Measurements from ENCODE around the gene SECTM1.

SECTM1 gene

DNA sequence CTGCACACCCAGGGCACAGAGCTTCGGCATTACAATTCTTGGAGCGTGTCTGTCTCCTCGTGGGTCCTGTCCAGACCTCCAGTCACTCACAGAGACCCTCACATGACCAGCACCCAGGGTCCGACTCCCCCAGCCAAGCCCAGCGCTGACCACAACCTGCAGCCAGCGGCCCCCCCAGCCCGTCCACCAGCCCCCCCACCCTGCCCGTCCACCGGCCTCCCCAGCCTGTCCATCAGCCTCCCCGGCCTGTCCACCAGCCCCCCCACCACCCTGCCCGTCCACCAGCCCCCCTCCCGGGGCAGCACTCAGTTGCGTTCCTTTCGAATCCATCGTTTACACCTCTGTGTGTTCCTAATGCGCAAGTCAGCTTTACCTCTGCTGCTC is 5.8 kb downstream of the SECTM1 start:
- POLR2A ChIA-PET: no interaction called here
- TF ChIP-seq, protein P1, sequence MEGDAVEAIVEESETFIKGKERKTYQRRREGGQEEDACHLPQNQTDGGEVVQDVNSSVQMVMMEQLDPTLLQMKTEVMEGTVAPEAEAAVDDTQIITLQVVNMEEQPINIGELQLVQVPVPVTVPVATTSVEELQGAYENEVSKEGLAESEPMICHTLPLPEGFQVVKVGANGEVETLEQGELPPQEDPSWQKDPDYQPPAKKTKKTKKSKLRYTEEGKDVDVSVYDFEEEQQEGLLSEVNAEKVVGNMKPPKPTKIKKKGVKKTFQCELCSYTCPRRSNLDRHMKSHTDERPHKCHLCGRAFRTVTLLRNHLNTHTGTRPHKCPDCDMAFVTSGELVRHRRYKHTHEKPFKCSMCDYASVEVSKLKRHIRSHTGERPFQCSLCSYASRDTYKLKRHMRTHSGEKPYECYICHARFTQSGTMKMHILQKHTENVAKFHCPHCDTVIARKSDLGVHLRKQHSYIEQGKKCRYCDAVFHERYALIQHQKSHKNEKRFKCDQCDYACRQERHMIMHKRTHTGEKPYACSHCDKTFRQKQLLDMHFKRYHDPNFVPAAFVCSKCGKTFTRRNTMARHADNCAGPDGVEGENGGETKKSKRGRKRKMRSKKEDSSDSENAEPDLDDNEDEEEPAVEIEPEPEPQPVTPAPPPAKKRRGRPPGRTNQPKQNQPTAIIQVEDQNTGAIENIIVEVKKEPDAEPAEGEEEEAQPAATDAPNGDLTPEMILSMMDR (IDR thresholded peaks at IDR 0.05; ENCODE audit: insufficient read depth, low read length, missing control alignments): no peak
- DNase-seq (ENCODE audit: low read depth, low spot score): no peak
- H3K4me3 ChIP-seq (ENCODE audit: low read depth, low read length): no peak overlapping the region
- CTCF ChIA-PET: interaction anchor here (1.0 kb wide), 1 partner anchor 28 kb away, joined by 3 read pairs; no protein-coding TSS in a partner anchor

DNA sequence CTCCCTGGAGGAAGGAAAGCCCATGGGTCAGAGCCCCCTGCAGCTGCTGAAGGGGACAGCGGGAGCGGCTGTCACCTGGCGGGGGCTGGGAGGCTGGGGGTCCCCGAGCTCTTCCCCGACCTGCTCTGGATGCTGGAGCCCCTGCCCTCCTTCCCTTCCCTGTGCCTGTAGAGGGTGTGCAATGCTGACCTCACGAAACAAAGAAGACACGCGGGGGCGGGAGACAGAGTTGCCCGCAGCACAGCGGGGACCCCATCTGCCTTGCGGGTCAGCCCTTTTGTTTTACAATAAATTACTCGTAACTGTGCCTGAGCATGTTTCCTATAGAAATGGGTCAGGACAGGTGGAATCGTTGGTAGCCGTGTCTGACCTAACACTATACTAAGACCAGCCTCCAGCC is 6.3 kb downstream of the SECTM1 start:
- POLR2A ChIA-PET: no interaction called here
- no peak for DNase-seq (ENCODE audit: low read depth, low spot score)
- TF ChIP-seq, protein P1 (IDR thresholded peaks at IDR 0.05; ENCODE audit: insufficient read depth, low read length, missing control alignments): no peak
- H3K4me3 ChIP-seq (ENCODE audit: low read depth, low read length): no peak overlapping the region
- CTCF ChIA-PET: no interaction called here

DNA sequence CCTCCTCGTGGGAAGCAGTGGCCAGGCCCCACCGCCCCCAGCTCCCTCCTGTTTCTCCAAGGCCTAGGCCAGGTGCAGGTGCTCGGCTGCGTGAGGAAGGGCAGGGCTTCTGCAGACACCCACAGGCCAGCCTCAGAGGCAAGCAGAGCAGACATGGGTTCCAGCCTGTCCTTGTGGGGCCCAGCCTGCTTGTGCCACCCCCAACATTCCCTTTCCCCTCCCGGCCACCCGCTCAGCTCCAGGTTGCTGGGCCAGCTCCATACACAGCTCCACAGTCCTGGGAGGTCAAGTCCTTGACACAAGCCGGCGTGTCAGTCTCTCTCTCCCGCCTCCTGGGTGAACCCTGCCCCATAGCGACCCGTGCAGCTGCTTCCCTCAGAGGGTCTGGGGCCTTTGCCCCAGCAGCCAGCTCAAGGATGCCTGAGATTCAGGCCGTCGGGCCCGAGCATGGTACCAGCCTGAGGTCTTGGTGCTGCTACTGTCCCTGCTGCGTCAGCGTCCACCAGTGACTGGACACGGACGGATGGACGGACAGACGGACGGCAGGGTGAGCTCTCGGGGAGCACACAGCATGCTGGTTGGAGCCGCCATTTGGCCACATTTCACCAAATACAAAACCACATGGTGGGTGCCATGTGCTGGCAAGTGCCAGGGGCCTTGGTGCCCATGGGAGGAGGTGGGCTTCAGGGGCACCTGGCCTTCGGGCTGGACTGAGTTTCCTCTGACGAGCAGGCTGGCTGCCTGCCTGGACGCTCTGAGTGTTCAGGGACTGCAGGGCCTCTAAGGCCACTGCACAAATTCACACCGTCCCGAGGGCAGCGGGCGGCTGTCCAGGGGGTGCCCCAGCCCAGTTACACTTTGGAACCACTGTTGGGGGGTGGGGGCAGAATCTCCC is 8.0 kb downstream of the SECTM1 start:
- DNase-seq (ENCODE audit: low read depth, low spot score): no peak
- H3K4me3 ChIP-seq (ENCODE audit: low read depth, low read length): no peak overlapping the region
- ChIA-PET POLR2A (no interaction called here), CTCF (interaction anchor here (1.1 to 1.3 kb wide), 2 partner anchors 24 to 288 kb away, joined by 3 to 4 read pairs; partner anchors contain the start of gene DCXR)
- TF ChIP-seq, protein P1 (IDR thresholded peaks at IDR 0.05; ENCODE audit: insufficient read depth, low read length, missing control alignments): no peak

DNA sequence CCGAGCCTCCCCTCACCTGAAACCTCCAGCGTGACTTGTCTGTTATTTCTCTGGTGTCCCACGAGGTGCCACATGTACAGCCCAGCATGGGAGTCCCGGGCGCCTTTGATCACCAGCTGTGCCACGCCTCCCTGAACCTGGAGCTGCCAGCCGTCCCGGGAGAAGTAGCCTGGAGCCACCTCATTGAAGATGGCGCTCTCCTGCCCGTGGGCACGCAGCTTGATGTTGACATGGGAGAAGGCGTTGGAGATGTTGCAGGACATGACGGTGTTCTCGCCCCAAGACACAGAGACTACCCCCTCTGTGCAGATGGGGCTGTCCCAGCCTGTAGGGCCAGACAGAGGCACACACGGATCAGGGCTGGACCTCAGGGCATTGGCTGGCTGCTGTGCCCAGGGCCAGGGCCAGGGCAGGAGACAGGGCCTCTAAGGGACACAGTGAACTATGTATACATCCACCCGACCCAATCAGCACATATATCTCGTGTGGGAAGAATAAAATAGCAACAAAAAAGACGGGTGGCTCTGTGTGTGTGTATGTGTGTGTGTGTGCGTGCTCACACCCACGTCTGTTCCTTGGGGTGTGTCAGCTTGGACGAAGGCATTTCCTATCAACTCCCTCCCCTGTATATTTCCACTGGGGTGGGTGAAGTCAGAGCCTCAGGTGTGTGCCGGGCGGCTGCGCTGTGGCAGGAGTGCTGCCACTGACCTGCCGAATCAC is 8.8 kb downstream of the SECTM1 start:
- TF ChIP-seq, protein P1 (IDR thresholded peaks at IDR 0.05; ENCODE audit: insufficient read depth, low read length, missing control alignments): no peak
- H3K4me3 ChIP-seq (ENCODE audit: low read depth, low read length): no peak overlapping the region
- ChIA-PET POLR2A (no interaction called here), CTCF (interaction anchor here (1.1 to 4.4 kb wide), 2 partner anchors 22 to 287 kb away, joined by 3 to 16 read pairs; partner anchors contain the start of gene DCXR)
- DNase-seq (ENCODE audit: low read depth, low spot score): no peak

DNA sequence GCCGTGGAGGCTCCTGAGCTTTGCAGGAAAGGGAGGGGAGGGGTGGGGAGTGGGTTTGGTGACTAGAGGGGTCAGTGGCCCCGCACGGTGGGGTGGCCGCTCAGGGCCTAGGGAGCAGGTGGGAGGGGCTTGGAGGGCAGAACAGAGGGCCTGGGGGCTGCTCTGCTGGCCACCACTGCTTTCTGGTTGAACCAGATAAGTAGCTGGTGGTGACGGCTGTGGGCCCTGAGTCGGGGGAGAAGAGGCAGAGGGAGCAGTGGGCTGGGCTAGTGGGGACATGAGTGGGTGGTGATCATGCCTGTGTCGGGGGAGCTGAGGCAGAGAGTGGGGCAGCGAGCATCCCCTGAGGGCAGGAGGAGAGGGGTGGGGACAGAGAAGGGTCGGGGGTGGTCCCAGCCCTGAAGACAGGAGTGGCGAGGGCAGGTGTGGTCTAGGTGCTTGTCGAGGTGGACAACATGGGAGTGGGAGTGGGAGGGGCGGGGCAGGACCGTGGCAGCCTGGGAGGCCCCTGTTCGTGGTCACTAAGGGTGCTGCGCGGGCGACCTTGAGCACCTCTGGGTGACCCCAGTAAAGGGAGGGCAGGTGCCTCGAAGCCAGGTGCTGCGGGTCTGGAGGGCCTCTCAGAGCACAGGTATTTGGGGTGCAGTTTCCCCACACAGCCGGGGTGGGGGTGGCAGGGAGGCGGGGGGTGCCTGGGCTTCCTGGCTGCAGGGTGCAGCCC is 9.9 kb downstream of the SECTM1 start:
- POLR2A ChIA-PET: no interaction called here
- CTCF ChIA-PET: interaction anchor here (1.3 to 4.4 kb wide), 3 partner anchors 14 to 25 kb away, joined by 4 to 16 read pairs (median 5); no protein-coding TSS in a partner anchor
- no peak overlapping the region for H3K4me3 ChIP-seq (ENCODE audit: low read depth, low read length)
- TF ChIP-seq, protein P1 (IDR thresholded peaks at IDR 0.05; ENCODE audit: insufficient read depth, low read length, missing control alignments): no peak
- DNase-seq (ENCODE audit: low read depth, low spot score): no peak
